MM.1S (cell line): Measurements from ENCODE around the gene DNAH6.

Experiments
- DNase-seq: peaks from one replicate; pipeline ENCODE4 v3.0.0-alpha.2; 2015
- H2AFZ ChIP-seq: fragments of 300-600 bp; sonication (generic); 2 replicates; pipeline ENCODE4 v1.6.0; 2016; ENCODE audit warnings: antibody characterized with exemption, low read length
- H3F3A ChIP-seq: fragments of 300-600 bp; sonication (generic); 2 replicates; pipeline ENCODE4 v1.6.1; 2016; ENCODE audit warnings: mild to moderate bottlenecking, antibody characterized with exemption, low read length, moderate library complexity, mixed read lengths; ENCODE audit not compliant: insufficient read depth
- H3K27ac ChIP-seq: fragments of 300-600 bp; sonication (generic); 2 replicates; pipeline ENCODE4 v1.5.1; 2016; ENCODE audit warnings: mild to moderate bottlenecking, low read length
- H3K27me3 ChIP-seq: fragments of 300-600 bp; sonication (generic); replicated peaks from 2 replicates; pipeline ENCODE4 v1.6.0; 2016; ENCODE audit warnings: low read length; ENCODE audit not compliant: insufficient read depth
- H3K36me3 ChIP-seq: fragments of 300-600 bp; sonication (generic); replicated peaks from 2 replicates; pipeline ENCODE4 v1.6.1; 2016; ENCODE audit warnings: mild to moderate bottlenecking, low read length, mixed read lengths; ENCODE audit not compliant: insufficient read depth
- H3K4me1 ChIP-seq: fragments of 300-600 bp; sonication (generic); 2 replicates; pipeline ENCODE4 v1.6.1; 2016; ENCODE audit warnings: low read length, mixed read lengths
- H3K4me2 ChIP-seq: fragments of 300-600 bp; sonication (generic); 2 replicates; pipeline ENCODE4 v1.6.0; 2016; ENCODE audit warnings: low read depth, low read length
- H3K4me3 ChIP-seq: fragments of 300-600 bp; sonication (generic); 2 replicates; pipeline ENCODE4 v1.5.1; 2016; ENCODE audit warnings: low read length, mixed read lengths
- H3K79me2 ChIP-seq: fragments of 300-600 bp; sonication (generic); 2 replicates; pipeline ENCODE4 v1.6.1; 2016; ENCODE audit warnings: mixed run types, low read length, mixed read lengths
- H3K9ac ChIP-seq: fragments of 300-600 bp; sonication (generic); 2 replicates; pipeline ENCODE4 v1.6.1; 2016; ENCODE audit warnings: low read length, mixed read lengths
- H3K9me2 ChIP-seq: fragments of 300-600 bp; sonication (generic); replicated peaks from 2 replicates; pipeline ENCODE4 v1.6.1; 2016; ENCODE audit warnings: mild to moderate bottlenecking, low read length, mixed read lengths; ENCODE audit not compliant: insufficient read depth
- H3K9me3 ChIP-seq: fragments of 300-600 bp; sonication (generic); replicated peaks from 2 replicates; pipeline ENCODE4 v1.6.1; 2016; ENCODE audit warnings: mild to moderate bottlenecking, low read length, mixed read lengths; ENCODE audit not compliant: insufficient read depth
- H4K20me1 ChIP-seq: fragments of 300-600 bp; sonication (generic); 2 replicates; pipeline ENCODE4 v1.6.1; 2016; ENCODE audit warnings: mild to moderate bottlenecking, low read length, moderate library complexity, mixed read lengths; ENCODE audit not compliant: insufficient read depth
- CTCF ChIP-seq: fragments of 300-600 bp; sonication (generic); IDR thresholded peaks from 2 replicates; pipeline ENCODE4 v1.5.1; 2016; ENCODE audit warnings: antibody characterized with exemption, low read length, mixed read lengths
- EZH2 ChIP-seq: fragments of 300-600 bp; sonication (generic); optimal IDR thresholded peaks from 2 replicates; pipeline ENCODE3; 2017; ENCODE audit warnings: low read depth, mild to moderate bottlenecking, antibody characterized with exemption, low read length, mixed read lengths
- EZH2phosphoT487 ChIP-seq: fragments of 300-600 bp; sonication (generic); IDR thresholded peaks from 2 replicates; pipeline ENCODE4 v1.6.1; 2018; ENCODE audit warnings: antibody characterized with exemption, low read length

DNAH6 gene

GRCh38 chr2:84493514-84493913 is 22.8 kb upstream of the DNAH6 start:
- Histone ChIP-seq H3K9me3 (no peaks in the 10 kb centered on the region), H3K4me3 (no peak overlapping the region), H3K36me3 (no peaks in the 10 kb centered on the region), H2AFZ (no peak overlapping the region), H3K9ac (no peak overlapping the region), H3K79me2 (no peaks in the 10 kb centered on the region), H3K27me3 (no peaks in the 10 kb centered on the region), H3K9me2 (no peaks in the 10 kb centered on the region), H3K27ac (no peak overlapping the region), H4K20me1 (no peaks in the 10 kb centered on the region), H3K4me1 (peaks cover 7% of the 10 kb centered on the region; the same call in 1 of the 2 replicates), H3F3A (no peaks in the 10 kb centered on the region), H3K4me2 (no peak overlapping the region)
- no peak for TF ChIP-seq EZH2phosphoT487
- TF ChIP-seq CTCF = no peak
- TF ChIP-seq EZH2 = no peak
- no peak for DNase-seq

- H3K4me3 ChIP-seq = no peak overlapping the region
- H3K79me2 ChIP-seq = no peaks in the 10 kb centered on the region
- H3K4me2 ChIP-seq = no peak overlapping the region
- H3K27ac ChIP-seq = no peak overlapping the region
- no peak overlapping the region for H2AFZ ChIP-seq
- H3K4me1 ChIP-seq = peaks cover 7% of the 10 kb centered on the region; the same call in 1 of the 2 replicates
- TF ChIP-seq EZH2phosphoT487 (no peak), CTCF (no peak)
- H3K9ac ChIP-seq = no peak overlapping the region
- H3K36me3 ChIP-seq = no peaks in the 10 kb centered on the region
- H3F3A ChIP-seq = no peaks in the 10 kb centered on the region
- no peaks in the 10 kb centered on the region for H3K27me3 ChIP-seq
- H4K20me1 ChIP-seq = no peaks in the 10 kb centered on the region
- no peak for DNase-seq
- no peaks in the 10 kb centered on the region for H3K9me2 ChIP-seq
- H3K9me3 ChIP-seq = no peaks in the 10 kb centered on the region
Measured at GRCh38 chr2:84494070-84494469, 22.2 kb upstream of the DNAH6 start.

- no peaks in the 10 kb centered on the region for H3K27me3 ChIP-seq
- no peaks in the 10 kb centered on the region for H4K20me1 ChIP-seq
- no peaks in the 10 kb centered on the region for H3K9me3 ChIP-seq
- H3K27ac ChIP-seq = no peak overlapping the region
- no peaks in the 10 kb centered on the region for H3K9me2 ChIP-seq
- H3K4me3 ChIP-seq = no peak overlapping the region
- H3K36me3 ChIP-seq = no peaks in the 10 kb centered on the region
- no peak overlapping the region for H3K9ac ChIP-seq
- no peaks in the 10 kb centered on the region for H3K79me2 ChIP-seq
- no peak overlapping the region for H2AFZ ChIP-seq
- peak; percentile 73 for DNase-seq
- peaks cover 7% of the 10 kb centered on the region; the same call in 1 of the 2 replicates for H3K4me1 ChIP-seq
- H3F3A ChIP-seq = no peaks in the 10 kb centered on the region
- H3K4me2 ChIP-seq = no peak overlapping the region
- TF ChIP-seq CTCF (peak; percentile 66), EZH2 (no peak), EZH2phosphoT487 (no peak)
Measured at GRCh38 chr2:84495539-84496146, 20.7 kb upstream of the DNAH6 start.
